H9 (cell line): ENCODE results near the gene SDK1. TPM values are rescaled to one million over a fixed set of nuclear protein-coding genes. Genes with fewer than 3 reads are reported as not detected.

Experiments
- DNase-seq: peaks from one replicate; pipeline ENCODE4 v3.0.0-alpha.2; 2017
- H2AFZ ChIP-seq: one replicate; pipeline ENCODE4 v1.6.1; 2013; ENCODE audit warnings: mild to moderate bottlenecking, low read length, control low read depth, moderate library complexity
- H2AK5ac ChIP-seq: 2 replicates; pipeline ENCODE4 v1.6.1; 2013; ENCODE audit warnings: low read length, control low read depth, mixed read lengths; ENCODE audit not compliant: insufficient read length
- H2BK120ac ChIP-seq: one replicate; pipeline ENCODE4 v1.6.1; 2013; ENCODE audit warnings: low read depth, mild to moderate bottlenecking, low read length, control low read depth, inconsistent platforms; ENCODE audit not compliant: poor library complexity, severe bottlenecking
- H2BK12ac ChIP-seq: 2 replicates; pipeline ENCODE4 v1.6.1; 2013; ENCODE audit warnings: low read length, control low read depth, mixed read lengths, low read depth; ENCODE audit not compliant: insufficient read length
- H2BK15ac ChIP-seq: 2 replicates; pipeline ENCODE4 v1.6.1; 2013; ENCODE audit warnings: low read depth, low read length, control low read depth
- H2BK20ac ChIP-seq: one replicate; pipeline ENCODE4 v1.6.1; 2013; ENCODE audit warnings: low read depth, mild to moderate bottlenecking, low read length, control low read depth, inconsistent platforms; ENCODE audit not compliant: poor library complexity, severe bottlenecking
- H2BK5ac ChIP-seq: 2 replicates; pipeline ENCODE4 v1.6.1; 2013; ENCODE audit warnings: low read length, control low read depth, mixed read lengths; ENCODE audit not compliant: insufficient read length
- H3K14ac ChIP-seq: 2 replicates; pipeline ENCODE4 v1.6.1; 2013; ENCODE audit warnings: low read length, control low read depth; ENCODE audit not compliant: insufficient read depth
- H3K18ac ChIP-seq: 2 replicates; pipeline ENCODE4 v1.6.1; 2013; ENCODE audit warnings: low read depth, mild to moderate bottlenecking, mixed read lengths, low read length, control low read depth; ENCODE audit not compliant: insufficient read length
- H3K23ac ChIP-seq: 2 replicates; pipeline ENCODE4 v1.6.1; 2013; ENCODE audit warnings: low read length, control low read depth, mixed read lengths, low read depth; ENCODE audit not compliant: insufficient read length
- H3K23me2 ChIP-seq: 2 replicates; pipeline ENCODE4 v1.6.1; 2013; ENCODE audit warnings: low read depth, mild to moderate bottlenecking, mixed read lengths, low read length, control low read depth; ENCODE audit not compliant: insufficient read length, poor library complexity, severe bottlenecking
- H3K27ac ChIP-seq: 2 replicates; pipeline ENCODE4 v1.5.1; 2013; ENCODE audit warnings: low read length, control low read depth, mixed read lengths, low read depth; ENCODE audit not compliant: insufficient read length
- H3K27me3 ChIP-seq: 2 replicates; pipeline ENCODE4 v1.6.1; 2013; ENCODE audit warnings: low read length, control low read depth, inconsistent platforms; ENCODE audit not compliant: insufficient read depth
- H3K4ac ChIP-seq: 2 replicates; pipeline ENCODE4 v1.6.1; 2013; ENCODE audit warnings: low read depth, mild to moderate bottlenecking, control low read depth, inconsistent platforms, low read length, moderate library complexity
- H3K4me1 ChIP-seq: 2 replicates; pipeline ENCODE4 v1.6.1; 2013; ENCODE audit warnings: low read length, control low read depth, inconsistent platforms; ENCODE audit not compliant: insufficient read depth
- H3K4me2 ChIP-seq: 2 replicates; pipeline ENCODE4 v1.6.1; 2013; ENCODE audit warnings: low read length, control low read depth, mixed read lengths; ENCODE audit not compliant: insufficient read length, insufficient read depth
- H3K56ac ChIP-seq: 2 replicates; pipeline ENCODE4 v1.6.1; 2013; ENCODE audit warnings: low read depth, mild to moderate bottlenecking, mixed read lengths, low read length, control low read depth; ENCODE audit not compliant: insufficient read length
- H3K79me1 ChIP-seq: 2 replicates; pipeline ENCODE4 v1.6.1; 2013; ENCODE audit warnings: low read depth, mild to moderate bottlenecking, moderate library complexity, low read length, control low read depth, inconsistent platforms; ENCODE audit not compliant: insufficient read depth, poor library complexity, severe bottlenecking
- H3K79me2 ChIP-seq: 2 replicates; pipeline ENCODE4 v1.6.1; 2013; ENCODE audit warnings: low read length, control low read depth, inconsistent platforms; ENCODE audit not compliant: insufficient read depth
- H3K9ac ChIP-seq: 2 replicates; pipeline ENCODE4 v1.6.1; 2013; ENCODE audit warnings: low read length, control low read depth, mixed read lengths; ENCODE audit not compliant: insufficient read length; ENCODE audit errors: extremely low read depth
- H3K9me3 ChIP-seq: one replicate; pipeline ENCODE4 v1.6.1; 2013; ENCODE audit warnings: low read depth, low read length, inconsistent platforms; ENCODE audit not compliant: control insufficient read depth
- H3T11ph ChIP-seq: one replicate; pipeline ENCODE4 v1.6.1; 2013; ENCODE audit warnings: mild to moderate bottlenecking, low read length, control low read depth, inconsistent platforms
- H4K20me1 ChIP-seq: one replicate; pipeline ENCODE4 v1.6.1; 2013; ENCODE audit not compliant: control insufficient read depth, insufficient read length, insufficient read depth
- H4K5ac ChIP-seq: 2 replicates; pipeline ENCODE4 v1.6.1; 2013; ENCODE audit warnings: low read depth, mild to moderate bottlenecking, mixed read lengths, low read length, control low read depth; ENCODE audit not compliant: insufficient read length
- H4K8ac ChIP-seq: replicated peaks from 2 replicates; pipeline ENCODE4 v1.6.1; 2013; ENCODE audit warnings: low read length, control low read depth, mixed read lengths, low read depth; ENCODE audit not compliant: insufficient read length
- H4K91ac ChIP-seq: 2 replicates; pipeline ENCODE4 v1.6.1; 2013; ENCODE audit warnings: low read depth, mild to moderate bottlenecking, moderate library complexity, mixed read lengths, low read length, control low read depth; ENCODE audit not compliant: insufficient read length
- H3K27ac Mint-ChIP-seq, 3 experiments: 2 replicates in 2 of 3; 3 replicates in 1 of 3; pipeline ENCODE4 v1.8.0; 2020 to 2021; ENCODE audit warnings: mixed read lengths in 3 of 3, mild to moderate bottlenecking in 1 of 3, moderate library complexity in 1 of 3
- H3K27me3 Mint-ChIP-seq: 2 replicates; pipeline ENCODE4 v1.8.0; 2021; ENCODE audit warnings: low read depth, mild to moderate bottlenecking, moderate library complexity, mixed read lengths
- H3K36me3 Mint-ChIP-seq, 3 experiments: 2 replicates in 2 of 3; 3 replicates in 1 of 3; pipeline ENCODE4 v1.8.0; 2020 to 2021; ENCODE audit warnings: low read depth in 3 of 3, mixed read lengths in 3 of 3; ENCODE audit not compliant: insufficient read depth in 1 of 3
- H3K4me1 Mint-ChIP-seq, 2 experiments: 2 replicates each; pipeline ENCODE4 v1.8.0; 2020; ENCODE audit warnings: mixed read lengths in 2 of 2
- H3K4me3 Mint-ChIP-seq, 2 experiments: 2 replicates in 1 of 2; 3 replicates in 1 of 2; pipeline ENCODE4 v1.8.0; 2020 to 2021; ENCODE audit warnings: mild to moderate bottlenecking in 2 of 2, mixed read lengths in 2 of 2, moderate library complexity in 1 of 2
- H3K9me3 Mint-ChIP-seq, 2 experiments: 2 replicates in 1 of 2; 3 replicates in 1 of 2; pipeline ENCODE4 v1.8.0; 2020; ENCODE audit warnings: mild to moderate bottlenecking in 2 of 2, mixed read lengths in 2 of 2, moderate library complexity in 1 of 2
- CTCF ChIP-seq: fragments of 200-600 bp; sonication (generic); conservative IDR thresholded peaks from 3 replicates; pipeline ENCODE4 v1.8.0; 2021; ENCODE audit warnings: antibody characterized with exemption, mild to moderate bottlenecking
- WGBS: extraction: QIAGEN DNeasy Blood & Tissue Kit; methylation state at CpG from one replicate; pipeline ENCODE4 v1.1.7; 2013; ENCODE audit warnings: missing lambda C conversion rate, low lambda C conversion rate, mixed read lengths; ENCODE audit not compliant: insufficient read length; ENCODE audit errors: extremely low coverage; 5-methylcytosine and 5-hydroxymethylcytosine counted together
- total RNA-seq: library from RNA; stranded (reverse); gene quantifications from 2 replicates; pipeline ENCODE4 v1.2.1, GENCODE V29; 2021

SDK1 gene
- total RNA-seq, 1 experiment from 2014 or later, result 8.7 TPM

GRCh38 chr7:4255336-4255735 is 954.3 kb downstream of the SDK1 start:
- TF ChIP-seq CTCF, result no peak
- H3K27ac Mint-ChIP-seq, result no peak overlapping the region

More at GRCh38 chr7:4255336-4255735, 954.3 kb downstream of the SDK1 start:
- Histone ChIP-seq H3K9me3 (no peaks in the 10 kb centered on the region), H3K23me2 (no peaks in the 10 kb centered on the region), H3K4me2 (no peak overlapping the region), H2BK12ac (no peak overlapping the region), H3K23ac (no peak overlapping the region), H3K4ac (no peak overlapping the region), H3K27ac (no peak overlapping the region), H2AK5ac (no peak overlapping the region), H4K91ac (no peak overlapping the region), H3K14ac (no peak overlapping the region), H3K27me3 (no peaks in the 10 kb centered on the region), H2AFZ (no peak overlapping the region), H3K9ac (no peak overlapping the region), H3K79me2 (no peaks in the 10 kb centered on the region), H3K79me1 (no peaks in the 10 kb centered on the region), H3K56ac (no peak overlapping the region), H4K20me1 (no peaks in the 10 kb centered on the region), H4K8ac (no peak overlapping the region), H2BK120ac (no peak overlapping the region), H2BK20ac (no peak overlapping the region), H2BK5ac (no peak overlapping the region), H3K4me1 (no peaks in the 10 kb centered on the region), H4K5ac (no peak overlapping the region), H3T11ph (no peak overlapping the region), H3K18ac (no peak overlapping the region), H2BK15ac (no peak overlapping the region)
- Mint-ChIP-seq H3K4me1 (no peaks in the 10 kb centered on the region), H3K36me3 (no peaks in the 10 kb centered on the region), H3K9me3 (no peaks in the 10 kb centered on the region; a peak in 1 of 5 replicates), H3K4me3 (no peak overlapping the region), H3K27me3 (no peaks in the 10 kb centered on the region)
- DNase-seq, result no peak
- WGBS, result no CpG with 5 or more reads among the region's 6 CpGs
